GM18907 (cell line): ENCODE results near the gene SLC2A13.
A peak's percentile ranks its signal among the peaks of the same experiment; 100 is the strongest.
"Not testable (repeated sequence)": the region's sequence is repeated elsewhere in the genome, so short reads cannot be mapped to it uniquely, and the experiment has no call there.

Experiments
- ATAC-seq: cut with Tn5 transposase; IDR thresholded peaks from one replicate; pipeline ENCODE4 v1.9.1; 2021; ENCODE audit warnings: mild to moderate bottlenecking, moderate library complexity; ENCODE audit not compliant: unreplicated experiment

Gene SLC2A13

GRCh38 chr12:39777465-39777864, 328.4 kb downstream of the SLC2A13 start:
- no peak for ATAC-seq

GRCh38 chr12:39773266-39773665, 332.6 kb downstream of the SLC2A13 start:
- no peak for ATAC-seq

GRCh38 chr12:39772821-39773259, 333.0 kb downstream of the SLC2A13 start:
- ATAC-seq = no peak

GRCh38 chr12:39771456-39771855, 334.4 kb downstream of the SLC2A13 start:
- no peak for ATAC-seq

GRCh38 chr12:39764944-39765560, 340.8 kb downstream of the SLC2A13 start:
- ATAC-seq = peak; percentile 77

GRCh38 chr12:39763890-39764169, 342.1 kb downstream of the SLC2A13 start:
- ATAC-seq = no peak

GRCh38 chr12:39763071-39763889, 342.6 kb downstream of the SLC2A13 start:
- ATAC-seq = no peak

GRCh38 chr12:39755478-39755877, 350.4 kb downstream of the SLC2A13 start:
- ATAC-seq = no peak

GRCh38 chr12:39752482-39753137, 353.3 kb downstream of the SLC2A13 start:
- ATAC-seq = no peak

GRCh38 chr12:39746151-39746550, 359.7 kb downstream of the SLC2A13 start:
- ATAC-seq = not testable (repeated sequence)

GRCh38 chr12:39743655-39744054, 362.2 kb downstream of the SLC2A13 start:
- no peak for ATAC-seq

GRCh38 chr12:39736406-39736805, 369.5 kb downstream of the SLC2A13 start:
- ATAC-seq = no peak

GRCh38 chr12:39723831-39724230, 382.1 kb downstream of the SLC2A13 start:
- no peak for ATAC-seq

- ATAC-seq = no peak
Measured at GRCh38 chr12:39722504-39722903, 383.4 kb downstream of the SLC2A13 start.

GRCh38 chr12:39713552-39713951, 392.3 kb downstream of the SLC2A13 start:
- ATAC-seq = no peak

GRCh38 chr12:39712334-39712733, 393.5 kb downstream of the SLC2A13 start:
- ATAC-seq = no peak
